K562 (cell line): ENCODE results near the gene HDLBP. TPM values are rescaled to one million over a fixed set of nuclear protein-coding genes. Genes with fewer than 3 reads are reported as not detected.
A peak's percentile ranks its signal among the peaks of the same experiment; 100 is the strongest.

Source experiments
- E2F3 ChIP-seq: fragments of 250-450 bp; sonication (Bioruptor Pico); IDR thresholded peaks from 2 replicates; pipeline ENCODE4 v1.4.0; 2020; ENCODE audit warnings: mild to moderate bottlenecking
- E2F8 ChIP-seq: fragments of 450-650 bp; IDR thresholded peaks from 2 replicates; pipeline ENCODE4 v1.7.1; 2018; ENCODE audit warnings: mild to moderate bottlenecking, low read depth; ENCODE audit not compliant: partially characterized antibody
- ETS2 ChIP-seq: IDR thresholded peaks from 2 replicates; pipeline ENCODE4 v1.6.1; 2016; ENCODE audit warnings: borderline replicate concordance, missing genetic modification characterization, mild to moderate bottlenecking, moderate library complexity, missing compliant biosample characterization; ENCODE audit not compliant: poor library complexity, severe bottlenecking
- FOXP1 ChIP-seq: sonication (generic); formaldehyde crosslinking; IDR thresholded peaks from 2 replicates; pipeline ENCODE4 v1.8.0; 2022; ENCODE audit warnings: mild to moderate bottlenecking, missing genetic modification reagents
- L3MBTL2 ChIP-seq: fragments of 450-650 bp; IDR thresholded peaks from 2 replicates; pipeline ENCODE4 v1.6.1; 2016; ENCODE audit warnings: mild to moderate bottlenecking, moderate library complexity
- RFX5 ChIP-seq: IDR thresholded peaks from 2 replicates; pipeline ENCODE4 v1.6.1; 2011; ENCODE audit warnings: low read depth, mild to moderate bottlenecking, improper control_type of control experiment, low read length
- TFE3 ChIP-seq: fragments of 450-650 bp; formaldehyde crosslinking; IDR thresholded peaks from 2 replicates; pipeline ENCODE4 v1.4.0; 2020; ENCODE audit warnings: mild to moderate bottlenecking, mixed read lengths
- polyA plus RNA-seq, 8 experiments: library from polyadenylated mRNA; depleted of rRNA in 4 of 8; stranded (reverse) in 5 of 8; unstranded in 3 of 8; fragments of >200 nt; fragmentation: Nextera tagmentation in 2 of 8; fragmentation: Illumina TruSeq in 1 of 8; extraction: Ambion mirVana in 2 of 8; extraction: Trizol in 1 of 8; gene quantifications; 2 replicates each; pipeline versions ENCODE4 v1.2.1 to v1.2.3, GENCODE V29; 2011 to 2014; ENCODE audit warnings: inconsistent platforms in 1 of 8, missing spikeins in 1 of 8
- total RNA-seq, 7 experiments: library from RNA; depleted of rRNA in 6 of 7; stranded (reverse); fragments of >200 nt in 6 of 7; fragmentation: Illumina TruSeq in 2 of 7; extraction: Trizol in 2 of 7; gene quantifications; 2 replicates each; pipeline versions ENCODE4 v1.2.1 to v1.2.3, GENCODE V29; 2011 to 2021; ENCODE audit warnings: low replicate concordance in 1 of 7
- TF ChIP-seq, protein P1 (sequence below): fragments of 450-650 bp; IDR thresholded peaks from 2 replicates; pipeline ENCODE4 v1.6.1; 2016; ENCODE audit warnings: mild to moderate bottlenecking, moderate library complexity
- TF ChIP-seq, protein P2 (sequence below): IDR thresholded peaks from 2 replicates; pipeline ENCODE4 v1.6.1; 2011; ENCODE audit not compliant: insufficient read length; ENCODE audit errors: extremely low read depth

HDLBP gene
- total and polyA plus RNA-seq, 9 of the 15 experiments (the other 6 are each of a cell fraction or from before 2014, with no cell fraction given), result 24.4 to 378 (median 146) TPM

DNA sequence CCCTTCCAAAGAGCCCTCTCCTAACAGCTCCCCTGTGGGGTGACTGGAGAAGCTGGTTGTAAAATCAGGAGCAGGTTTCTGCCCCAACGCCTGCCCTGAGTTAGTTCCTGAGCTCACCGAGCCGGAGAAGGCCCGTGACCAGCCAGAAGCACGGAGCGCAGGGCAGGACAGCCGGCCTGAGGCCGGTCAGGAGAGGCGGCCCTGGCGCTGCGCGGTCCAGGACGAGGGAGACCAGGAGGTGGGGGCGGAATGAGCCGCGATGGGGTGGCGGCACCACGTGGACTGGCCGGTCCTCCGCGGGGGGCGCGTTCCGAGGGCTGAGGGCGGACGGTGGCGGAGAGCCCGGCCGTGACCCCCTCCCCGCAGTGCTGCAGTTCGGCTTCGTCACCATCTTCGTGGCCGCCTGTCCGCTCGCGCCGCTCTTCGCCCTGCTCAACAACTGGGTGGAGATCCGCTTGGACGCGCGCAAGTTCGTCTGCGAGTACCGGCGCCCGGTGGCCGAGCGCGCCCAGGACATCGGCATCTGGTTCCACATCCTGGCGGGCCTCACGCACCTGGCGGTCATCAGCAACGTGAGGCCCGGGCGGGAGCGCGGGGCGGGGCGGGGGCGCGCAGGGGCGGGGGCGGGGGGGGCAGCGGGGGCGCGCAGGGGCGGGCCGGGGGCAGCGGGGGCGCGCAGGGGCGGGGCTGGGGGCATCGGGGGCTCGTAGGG is 98.0 kb downstream of the HDLBP start (continued):
- TF ChIP-seq, protein P1, sequence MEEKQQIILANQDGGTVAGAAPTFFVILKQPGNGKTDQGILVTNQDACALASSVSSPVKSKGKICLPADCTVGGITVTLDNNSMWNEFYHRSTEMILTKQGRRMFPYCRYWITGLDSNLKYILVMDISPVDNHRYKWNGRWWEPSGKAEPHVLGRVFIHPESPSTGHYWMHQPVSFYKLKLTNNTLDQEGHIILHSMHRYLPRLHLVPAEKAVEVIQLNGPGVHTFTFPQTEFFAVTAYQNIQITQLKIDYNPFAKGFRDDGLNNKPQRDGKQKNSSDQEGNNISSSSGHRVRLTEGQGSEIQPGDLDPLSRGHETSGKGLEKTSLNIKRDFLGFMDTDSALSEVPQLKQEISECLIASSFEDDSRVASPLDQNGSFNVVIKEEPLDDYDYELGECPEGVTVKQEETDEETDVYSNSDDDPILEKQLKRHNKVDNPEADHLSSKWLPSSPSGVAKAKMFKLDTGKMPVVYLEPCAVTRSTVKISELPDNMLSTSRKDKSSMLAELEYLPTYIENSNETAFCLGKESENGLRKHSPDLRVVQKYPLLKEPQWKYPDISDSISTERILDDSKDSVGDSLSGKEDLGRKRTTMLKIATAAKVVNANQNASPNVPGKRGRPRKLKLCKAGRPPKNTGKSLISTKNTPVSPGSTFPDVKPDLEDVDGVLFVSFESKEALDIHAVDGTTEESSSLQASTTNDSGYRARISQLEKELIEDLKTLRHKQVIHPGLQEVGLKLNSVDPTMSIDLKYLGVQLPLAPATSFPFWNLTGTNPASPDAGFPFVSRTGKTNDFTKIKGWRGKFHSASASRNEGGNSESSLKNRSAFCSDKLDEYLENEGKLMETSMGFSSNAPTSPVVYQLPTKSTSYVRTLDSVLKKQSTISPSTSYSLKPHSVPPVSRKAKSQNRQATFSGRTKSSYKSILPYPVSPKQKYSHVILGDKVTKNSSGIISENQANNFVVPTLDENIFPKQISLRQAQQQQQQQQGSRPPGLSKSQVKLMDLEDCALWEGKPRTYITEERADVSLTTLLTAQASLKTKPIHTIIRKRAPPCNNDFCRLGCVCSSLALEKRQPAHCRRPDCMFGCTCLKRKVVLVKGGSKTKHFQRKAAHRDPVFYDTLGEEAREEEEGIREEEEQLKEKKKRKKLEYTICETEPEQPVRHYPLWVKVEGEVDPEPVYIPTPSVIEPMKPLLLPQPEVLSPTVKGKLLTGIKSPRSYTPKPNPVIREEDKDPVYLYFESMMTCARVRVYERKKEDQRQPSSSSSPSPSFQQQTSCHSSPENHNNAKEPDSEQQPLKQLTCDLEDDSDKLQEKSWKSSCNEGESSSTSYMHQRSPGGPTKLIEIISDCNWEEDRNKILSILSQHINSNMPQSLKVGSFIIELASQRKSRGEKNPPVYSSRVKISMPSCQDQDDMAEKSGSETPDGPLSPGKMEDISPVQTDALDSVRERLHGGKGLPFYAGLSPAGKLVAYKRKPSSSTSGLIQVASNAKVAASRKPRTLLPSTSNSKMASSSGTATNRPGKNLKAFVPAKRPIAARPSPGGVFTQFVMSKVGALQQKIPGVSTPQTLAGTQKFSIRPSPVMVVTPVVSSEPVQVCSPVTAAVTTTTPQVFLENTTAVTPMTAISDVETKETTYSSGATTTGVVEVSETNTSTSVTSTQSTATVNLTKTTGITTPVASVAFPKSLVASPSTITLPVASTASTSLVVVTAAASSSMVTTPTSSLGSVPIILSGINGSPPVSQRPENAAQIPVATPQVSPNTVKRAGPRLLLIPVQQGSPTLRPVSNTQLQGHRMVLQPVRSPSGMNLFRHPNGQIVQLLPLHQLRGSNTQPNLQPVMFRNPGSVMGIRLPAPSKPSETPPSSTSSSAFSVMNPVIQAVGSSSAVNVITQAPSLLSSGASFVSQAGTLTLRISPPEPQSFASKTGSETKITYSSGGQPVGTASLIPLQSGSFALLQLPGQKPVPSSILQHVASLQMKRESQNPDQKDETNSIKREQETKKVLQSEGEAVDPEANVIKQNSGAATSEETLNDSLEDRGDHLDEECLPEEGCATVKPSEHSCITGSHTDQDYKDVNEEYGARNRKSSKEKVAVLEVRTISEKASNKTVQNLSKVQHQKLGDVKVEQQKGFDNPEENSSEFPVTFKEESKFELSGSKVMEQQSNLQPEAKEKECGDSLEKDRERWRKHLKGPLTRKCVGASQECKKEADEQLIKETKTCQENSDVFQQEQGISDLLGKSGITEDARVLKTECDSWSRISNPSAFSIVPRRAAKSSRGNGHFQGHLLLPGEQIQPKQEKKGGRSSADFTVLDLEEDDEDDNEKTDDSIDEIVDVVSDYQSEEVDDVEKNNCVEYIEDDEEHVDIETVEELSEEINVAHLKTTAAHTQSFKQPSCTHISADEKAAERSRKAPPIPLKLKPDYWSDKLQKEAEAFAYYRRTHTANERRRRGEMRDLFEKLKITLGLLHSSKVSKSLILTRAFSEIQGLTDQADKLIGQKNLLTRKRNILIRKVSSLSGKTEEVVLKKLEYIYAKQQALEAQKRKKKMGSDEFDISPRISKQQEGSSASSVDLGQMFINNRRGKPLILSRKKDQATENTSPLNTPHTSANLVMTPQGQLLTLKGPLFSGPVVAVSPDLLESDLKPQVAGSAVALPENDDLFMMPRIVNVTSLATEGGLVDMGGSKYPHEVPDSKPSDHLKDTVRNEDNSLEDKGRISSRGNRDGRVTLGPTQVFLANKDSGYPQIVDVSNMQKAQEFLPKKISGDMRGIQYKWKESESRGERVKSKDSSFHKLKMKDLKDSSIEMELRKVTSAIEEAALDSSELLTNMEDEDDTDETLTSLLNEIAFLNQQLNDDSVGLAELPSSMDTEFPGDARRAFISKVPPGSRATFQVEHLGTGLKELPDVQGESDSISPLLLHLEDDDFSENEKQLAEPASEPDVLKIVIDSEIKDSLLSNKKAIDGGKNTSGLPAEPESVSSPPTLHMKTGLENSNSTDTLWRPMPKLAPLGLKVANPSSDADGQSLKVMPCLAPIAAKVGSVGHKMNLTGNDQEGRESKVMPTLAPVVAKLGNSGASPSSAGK, result peak; percentile 49; the same call in 1 of the 2 replicates
- TF ChIP-seq FOXP1 (CRISPR knock-in tag) (no peak), ETS2 (tag) (no peak), E2F3 (CRISPR knock-in tag) (no peak), E2F8 (no peak), TFE3 (no peak), L3MBTL2 (peak; percentile 71), RFX5 (no peak)
- TF ChIP-seq, protein P2, sequence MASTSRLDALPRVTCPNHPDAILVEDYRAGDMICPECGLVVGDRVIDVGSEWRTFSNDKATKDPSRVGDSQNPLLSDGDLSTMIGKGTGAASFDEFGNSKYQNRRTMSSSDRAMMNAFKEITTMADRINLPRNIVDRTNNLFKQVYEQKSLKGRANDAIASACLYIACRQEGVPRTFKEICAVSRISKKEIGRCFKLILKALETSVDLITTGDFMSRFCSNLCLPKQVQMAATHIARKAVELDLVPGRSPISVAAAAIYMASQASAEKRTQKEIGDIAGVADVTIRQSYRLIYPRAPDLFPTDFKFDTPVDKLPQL, result no peak
